GM23338 (cell line): ENCODE data around the gene CD58. TPM values are rescaled to one million over a fixed set of nuclear protein-coding genes. Genes with fewer than 3 reads are reported as not detected.

Experiments
- ATAC-seq: fragments of 200-7000 bp; cut with Tn5 transposase; 3 replicates; pipeline ENCODE4 v1.9.1; 2020
- DNase-seq: peaks from one replicate; pipeline ENCODE4 v3.0.0-alpha.2; 2015; ENCODE audit warnings: low spot score
- H2AFZ ChIP-seq: fragments of 200-600 bp; sonication (generic); 2 replicates; pipeline ENCODE4 v1.8.0; 2016; ENCODE audit warnings: antibody characterized with exemption, mild to moderate bottlenecking, moderate library complexity
- H3F3A ChIP-seq: fragments of 200-600 bp; sonication (generic); replicated peaks from 2 replicates; pipeline ENCODE4 v1.8.0; 2017; ENCODE audit warnings: antibody characterized with exemption, mixed run types, low read depth
- H3K27ac ChIP-seq: fragments of 200-600 bp; sonication (generic); 2 replicates; pipeline ENCODE4 v1.6.1; 2016; ENCODE audit warnings: low read depth
- H3K27me3 ChIP-seq: fragments of 200-600 bp; sonication (generic); 2 replicates; pipeline ENCODE4 v1.8.0; 2016; ENCODE audit warnings: mild to moderate bottlenecking, mixed run types, moderate library complexity; ENCODE audit not compliant: insufficient read depth
- H3K36me3 ChIP-seq: fragments of 200-600 bp; sonication (generic); 2 replicates; pipeline ENCODE4 v1.8.0; 2016; ENCODE audit warnings: mild to moderate bottlenecking; ENCODE audit not compliant: insufficient read depth
- H3K4me1 ChIP-seq: fragments of 200-600 bp; sonication (generic); 2 replicates; pipeline ENCODE4 v1.8.0; 2016; ENCODE audit warnings: mild to moderate bottlenecking, moderate library complexity; ENCODE audit not compliant: insufficient read depth
- H3K4me2 ChIP-seq: fragments of 200-600 bp; sonication (generic); 2 replicates; pipeline ENCODE4 v1.7.1; 2017; ENCODE audit warnings: mixed run types
- H3K4me3 ChIP-seq: fragments of 200-600 bp; sonication (generic); 2 replicates; pipeline ENCODE4 v1.6.1; 2016; ENCODE audit warnings: mixed run types
- H3K79me2 ChIP-seq: fragments of 200-600 bp; sonication (generic); replicated peaks from 2 replicates; pipeline ENCODE4 v1.8.0; 2017; ENCODE audit warnings: mild to moderate bottlenecking; ENCODE audit not compliant: insufficient read depth
- H3K9me2 ChIP-seq: fragments of 200-600 bp; sonication (generic); 2 replicates; pipeline ENCODE4 v1.8.0; 2017; ENCODE audit not compliant: insufficient read depth
- H4K20me1 ChIP-seq: fragments of 200-600 bp; sonication (generic); replicated peaks from 2 replicates; pipeline ENCODE4 v1.8.0; 2017; ENCODE audit warnings: mild to moderate bottlenecking; ENCODE audit not compliant: insufficient read depth
- H3K27ac Mint-ChIP-seq: 2 replicates; pipeline ENCODE4 v1.8.0; 2020; ENCODE audit warnings: inconsistent platforms, mild to moderate bottlenecking, moderate library complexity, mixed read lengths
- H3K27me3 Mint-ChIP-seq: 3 replicates; pipeline ENCODE4 v1.8.0; 2022; ENCODE audit warnings: low read depth, mild to moderate bottlenecking, moderate library complexity, mixed read lengths, inconsistent platforms; ENCODE audit not compliant: insufficient read depth, poor library complexity
- H3K36me3 Mint-ChIP-seq: 3 replicates; pipeline ENCODE4 v1.8.0; 2021; ENCODE audit warnings: low read depth, mild to moderate bottlenecking, inconsistent platforms, moderate library complexity, mixed read lengths
- H3K4me1 Mint-ChIP-seq: 3 replicates; pipeline ENCODE4 v1.8.0; 2020; ENCODE audit warnings: mild to moderate bottlenecking, inconsistent platforms, mixed read lengths
- H3K4me3 Mint-ChIP-seq: 3 replicates; pipeline ENCODE4 v1.8.0; 2021; ENCODE audit warnings: moderate library complexity, mild to moderate bottlenecking, inconsistent platforms, mixed read lengths
- H3K9me3 Mint-ChIP-seq: 3 replicates; pipeline ENCODE4 v1.8.0; 2020; ENCODE audit warnings: moderate library complexity, mild to moderate bottlenecking, inconsistent platforms, mixed read lengths
- CREB1 ChIP-seq: fragments of 250-450 bp; sonication (Bioruptor Pico); IDR thresholded peaks from 2 replicates; pipeline ENCODE4 v1.5.0; 2020; ENCODE audit warnings: low read depth, mild to moderate bottlenecking, moderate library complexity
- CTCF ChIP-seq, 2 experiments: fragments of 200-600 bp in 1 of 2; sonication (generic) in 1 of 2; conservative IDR thresholded peaks; 2 replicates each; pipeline versions ENCODE4 v1.5.1 to v1.6.1; 2016 to 2017; ENCODE audit warnings: antibody characterized with exemption in 2 of 2, low read depth in 2 of 2, mild to moderate bottlenecking in 2 of 2, moderate library complexity in 1 of 2
- EZH2phosphoT487 ChIP-seq: fragments of 200-600 bp; sonication (generic); IDR thresholded peaks from one replicate; pipeline ENCODE4 v1.8.1; 2018; ENCODE audit warnings: antibody characterized with exemption; ENCODE audit not compliant: unreplicated experiment
- JUNB ChIP-seq: IDR thresholded peaks from one replicate; pipeline ENCODE4 v1.6.1; 2016; ENCODE audit warnings: antibody characterized with exemption; ENCODE audit not compliant: unreplicated experiment
- NANOG ChIP-seq: IDR thresholded peaks from 2 replicates; pipeline ENCODE4 v1.6.1; 2016; ENCODE audit warnings: antibody characterized with exemption, borderline replicate concordance
- POLR2AphosphoS5 ChIP-seq: IDR thresholded peaks from 2 replicates; pipeline ENCODE4 v1.6.1; 2016; ENCODE audit warnings: antibody characterized with exemption, low read depth
- STAT1 ChIP-seq: IDR thresholded peaks from one replicate; pipeline ENCODE4 v1.6.1; 2016; ENCODE audit warnings: antibody characterized with exemption; ENCODE audit not compliant: unreplicated experiment
- ZNF114 ChIP-seq: fragments of 250-450 bp; sonication (Bioruptor Pico); IDR thresholded peaks from 2 replicates; pipeline ENCODE4 v1.5.0; 2020; ENCODE audit warnings: mild to moderate bottlenecking, moderate library complexity
- ZNF331 ChIP-seq: fragments of 250-450 bp; sonication (Bioruptor Pico); IDR thresholded peaks from 2 replicates; pipeline ENCODE4 v1.5.0; 2020; ENCODE audit warnings: low read depth, mild to moderate bottlenecking, moderate library complexity
- ZNF462 ChIP-seq: fragments of 250-450 bp; sonication (Bioruptor Pico); IDR thresholded peaks from 2 replicates; pipeline ENCODE4 v1.5.0; 2020; ENCODE audit warnings: mild to moderate bottlenecking, moderate library complexity
- polyA plus RNA-seq: library from polyadenylated mRNA; unstranded; fragments of >200 nt; fragmentation: Nextera tagmentation; extraction: Ambion mirVana; gene quantifications from 2 replicates; pipeline ENCODE4 v1.2.1, GENCODE V29; 2016
- total RNA-seq: library from RNA; depleted of rRNA; stranded (reverse); fragments of >200 nt; shearing (Covaris generic); gene quantifications from 2 replicates; pipeline ENCODE4 v1.2.3, GENCODE V29; 2014
- TF ChIP-seq, protein P1 (sequence below): IDR thresholded peaks from 2 replicates; pipeline ENCODE4 v1.6.1; 2016; ENCODE audit warnings: antibody characterized with exemption

The CD58 gene
- total and polyA plus RNA-seq, 2 experiments from 2014 or later: 9.2 to 12.5 TPM

DNA sequence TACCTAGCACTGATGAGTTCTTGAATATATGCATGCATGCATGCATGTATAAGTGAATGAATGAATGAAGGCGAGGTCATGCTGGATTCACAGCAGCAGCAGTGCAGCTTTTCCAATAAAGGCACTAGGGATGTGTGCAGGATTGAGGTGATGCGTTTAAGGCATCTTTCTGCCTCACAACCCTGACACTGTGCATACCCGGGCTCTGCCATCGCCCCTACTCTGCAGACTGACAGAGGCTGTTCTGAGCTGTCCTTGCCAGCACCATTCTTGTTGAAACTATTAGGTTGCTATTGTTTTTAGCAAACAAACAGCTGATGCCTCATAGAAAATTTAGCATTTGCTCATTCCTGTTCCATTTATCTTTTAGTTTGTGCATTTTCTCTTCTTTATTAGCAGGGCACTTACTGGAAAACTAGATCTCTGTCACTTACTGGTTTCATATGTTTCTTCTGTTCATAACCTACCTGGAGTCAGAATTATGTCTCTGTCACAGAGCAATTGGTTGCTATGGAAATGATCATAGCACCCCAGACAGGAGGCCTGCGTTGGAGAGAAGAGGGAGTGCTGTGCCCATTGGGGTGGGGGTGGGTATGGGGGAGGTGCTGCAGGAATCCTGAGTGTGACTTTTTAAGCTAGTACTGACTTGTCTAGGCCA is 79.0 kb downstream of the CD58 start (continued):
- TF ChIP-seq ZNF462 (CRISPR knock-in tag): no peak
- no peak for TF ChIP-seq ZNF331 (CRISPR knock-in tag)

GRCh38 chr1:116490588-116490987 is 80.2 kb downstream of the CD58 start:
- no peaks in the 10 kb centered on the region for H3K27me3 ChIP-seq
- no peaks in the 10 kb centered on the region for H3F3A ChIP-seq
- H3K4me3 ChIP-seq: no peak overlapping the region
- no peak overlapping the region for H3K4me3 Mint-ChIP-seq
- no peak overlapping the region for H3K27ac ChIP-seq
- no peaks in the 10 kb centered on the region for H4K20me1 ChIP-seq
- no peaks in the 10 kb centered on the region for H3K36me3 ChIP-seq
- DNase-seq (no peak), ATAC-seq (no peak)
- H3K4me1 ChIP-seq: 0 out of 2 replicates have a peak, but pooled peaks cover 4% of the 10 kb centered on the region
- H3K27me3 Mint-ChIP-seq: peaks cover 3% of the 10 kb centered on the region
- H3K9me2 ChIP-seq: no peaks in the 10 kb centered on the region
- H3K27ac Mint-ChIP-seq: no peak overlapping the region
- no peaks in the 10 kb centered on the region for H3K79me2 ChIP-seq
- no peaks in the 10 kb centered on the region for H3K36me3 Mint-ChIP-seq
- H3K4me1 Mint-ChIP-seq: peaks cover 3% of the 10 kb centered on the region; the same call in 2 of the 3 replicates
- no peak overlapping the region for H3K4me2 ChIP-seq
- no peak overlapping the region for H2AFZ ChIP-seq
- H3K9me3 Mint-ChIP-seq: no peaks in the 10 kb centered on the region
- TF ChIP-seq POLR2AphosphoS5: no peak
- TF ChIP-seq NANOG: no peak
- TF ChIP-seq, protein P1, sequence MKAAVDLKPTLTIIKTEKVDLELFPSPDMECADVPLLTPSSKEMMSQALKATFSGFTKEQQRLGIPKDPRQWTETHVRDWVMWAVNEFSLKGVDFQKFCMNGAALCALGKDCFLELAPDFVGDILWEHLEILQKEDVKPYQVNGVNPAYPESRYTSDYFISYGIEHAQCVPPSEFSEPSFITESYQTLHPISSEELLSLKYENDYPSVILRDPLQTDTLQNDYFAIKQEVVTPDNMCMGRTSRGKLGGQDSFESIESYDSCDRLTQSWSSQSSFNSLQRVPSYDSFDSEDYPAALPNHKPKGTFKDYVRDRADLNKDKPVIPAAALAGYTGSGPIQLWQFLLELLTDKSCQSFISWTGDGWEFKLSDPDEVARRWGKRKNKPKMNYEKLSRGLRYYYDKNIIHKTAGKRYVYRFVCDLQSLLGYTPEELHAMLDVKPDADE: no peak
- TF ChIP-seq ZNF114 (CRISPR knock-in tag): no peak
- no peak for TF ChIP-seq EZH2phosphoT487
- TF ChIP-seq JUNB: no peak
- no peak for TF ChIP-seq ZNF331 (CRISPR knock-in tag)
- TF ChIP-seq CREB1 (CRISPR knock-in tag): no peak
- no peak for TF ChIP-seq STAT1
- no peak for TF ChIP-seq CTCF (conservative IDR thresholded peaks at IDR 0.05; ENCODE audit: low read depth in 2 of 2)
